Keratinocyte (primary cell): Measurements from ENCODE around the gene ANO2.

Source experiments
- EZH2 ChIP-seq: IDR thresholded peaks from one replicate; pipeline ENCODE4 v1.6.1; 2012; ENCODE audit warnings: inconsistent platforms, mild to moderate bottlenecking, low read length, moderate library complexity
- TF ChIP-seq, protein P1 (sequence below), 3 experiments: IDR thresholded peaks in 1 of 3; conservative IDR thresholded peaks in 1 of 3; optimal IDR thresholded peaks in 1 of 3; 2 replicates in 2 of 3; 3 replicates in 1 of 3; pipeline versions ENCODE3 to v1.5.1; 2011; ENCODE audit warnings: low read length in 3 of 3, mild to moderate bottlenecking in 3 of 3, moderate library complexity in 2 of 3, control low read depth in 1 of 3, inconsistent platforms in 1 of 3; ENCODE audit not compliant: insufficient read depth in 2 of 3; ENCODE audit errors: extremely low read depth in 1 of 3

DNA sequence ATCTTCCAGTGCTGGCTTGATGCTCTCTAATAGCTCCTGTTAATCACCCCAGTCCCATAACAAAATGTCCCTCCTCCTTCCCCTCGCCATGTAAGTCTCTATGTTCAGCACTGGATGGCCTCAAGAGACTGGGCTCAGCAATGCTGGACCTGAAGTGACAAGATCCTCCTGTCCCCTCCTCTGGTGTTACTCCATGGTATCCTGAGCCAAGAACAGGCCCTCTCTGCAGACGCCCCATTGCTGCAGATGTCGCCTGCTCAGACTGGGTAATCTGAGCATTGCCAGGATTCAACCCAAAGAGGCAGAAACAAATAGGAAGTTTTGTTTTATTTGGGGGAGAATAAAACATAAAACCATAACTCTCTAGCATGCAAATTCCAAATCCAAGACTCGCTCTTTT lies 363.4 kb downstream of the ANO2 start:
- TF ChIP-seq, protein P1, sequence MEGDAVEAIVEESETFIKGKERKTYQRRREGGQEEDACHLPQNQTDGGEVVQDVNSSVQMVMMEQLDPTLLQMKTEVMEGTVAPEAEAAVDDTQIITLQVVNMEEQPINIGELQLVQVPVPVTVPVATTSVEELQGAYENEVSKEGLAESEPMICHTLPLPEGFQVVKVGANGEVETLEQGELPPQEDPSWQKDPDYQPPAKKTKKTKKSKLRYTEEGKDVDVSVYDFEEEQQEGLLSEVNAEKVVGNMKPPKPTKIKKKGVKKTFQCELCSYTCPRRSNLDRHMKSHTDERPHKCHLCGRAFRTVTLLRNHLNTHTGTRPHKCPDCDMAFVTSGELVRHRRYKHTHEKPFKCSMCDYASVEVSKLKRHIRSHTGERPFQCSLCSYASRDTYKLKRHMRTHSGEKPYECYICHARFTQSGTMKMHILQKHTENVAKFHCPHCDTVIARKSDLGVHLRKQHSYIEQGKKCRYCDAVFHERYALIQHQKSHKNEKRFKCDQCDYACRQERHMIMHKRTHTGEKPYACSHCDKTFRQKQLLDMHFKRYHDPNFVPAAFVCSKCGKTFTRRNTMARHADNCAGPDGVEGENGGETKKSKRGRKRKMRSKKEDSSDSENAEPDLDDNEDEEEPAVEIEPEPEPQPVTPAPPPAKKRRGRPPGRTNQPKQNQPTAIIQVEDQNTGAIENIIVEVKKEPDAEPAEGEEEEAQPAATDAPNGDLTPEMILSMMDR (optimal IDR thresholded peaks at IDR 0.05 in 1 of 3, IDR thresholded peaks at IDR 0.05 in 1 of 3, conservative IDR thresholded peaks at IDR 0.05 in 1 of 3; ENCODE audit: extremely low read depth in 1 of 3, insufficient read depth in 2 of 3, low read length in 3 of 3) = no peak
- TF ChIP-seq EZH2 = no peak
